ENCODE measurements around the gene IP6K3.

Gene IP6K3

GRCh38 chr6:33738879-33739278, 7.8 kb downstream of the IP6K3 start:
- DNase-seq = no peak

DNA sequence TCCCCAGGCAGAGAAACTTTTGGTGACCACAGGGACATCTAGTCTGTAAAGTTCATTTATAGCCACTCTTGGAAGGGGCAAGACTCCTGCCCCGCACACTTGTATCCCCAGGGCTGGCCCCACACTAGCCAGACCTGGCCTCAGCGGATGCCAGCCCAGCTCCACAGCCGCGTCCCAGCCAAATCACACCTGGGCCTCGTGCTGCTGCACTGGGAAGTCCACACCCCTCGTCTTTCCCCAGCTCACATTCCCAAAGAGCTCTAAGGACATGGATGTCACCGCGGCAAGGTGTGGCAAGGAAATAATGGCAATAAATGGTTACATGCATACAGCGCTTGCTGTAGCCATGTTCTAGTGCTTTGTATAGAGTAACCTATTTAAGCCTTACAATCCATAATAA, 8.6 kb downstream of the IP6K3 start:
- DNase-seq = no peak

DNA sequence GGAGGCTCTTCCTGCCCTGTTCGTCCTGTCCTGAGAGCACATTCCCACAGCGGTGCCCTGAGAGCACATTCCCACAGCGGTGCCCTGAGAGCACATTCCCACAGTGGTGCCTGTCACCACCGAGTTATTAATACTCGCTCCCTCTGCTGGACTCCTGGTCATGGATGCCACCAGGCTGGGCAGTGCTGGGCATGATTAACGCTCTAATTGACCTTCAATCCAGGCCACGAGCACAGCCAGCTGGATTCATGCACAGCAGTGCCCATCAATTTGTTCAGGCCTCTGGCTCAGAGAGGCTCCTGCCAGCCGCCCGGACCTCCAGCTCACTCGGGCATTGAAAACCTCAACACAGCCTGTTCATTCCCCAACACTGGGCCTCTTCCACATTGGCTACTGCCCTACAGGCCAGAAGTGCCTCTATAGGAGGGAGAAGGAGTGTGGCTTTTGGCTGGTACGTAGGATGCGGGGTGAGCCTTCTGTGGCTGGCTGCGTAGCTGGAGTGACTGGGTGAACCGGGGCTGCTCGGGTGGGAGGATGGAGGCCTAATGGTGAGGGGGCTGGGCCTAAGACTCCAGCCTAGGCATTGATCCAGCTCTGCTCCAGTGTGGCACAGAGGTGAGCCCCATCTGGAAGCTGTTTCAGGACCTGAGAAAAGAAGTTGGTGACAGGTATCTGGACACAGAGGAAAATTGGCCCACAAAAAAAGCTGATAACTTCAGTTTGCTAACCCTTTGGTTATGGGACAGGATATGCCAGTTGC, 9.3 kb downstream of the IP6K3 start:
- DNase-seq = no peak

GRCh38 chr6:33735216-33735615, 11.5 kb downstream of the IP6K3 start:
- DNase-seq = no peak

- no peak for DNase-seq
Measured at GRCh38 chr6:33733709-33734007, 13.0 kb downstream of the IP6K3 start.

DNA sequence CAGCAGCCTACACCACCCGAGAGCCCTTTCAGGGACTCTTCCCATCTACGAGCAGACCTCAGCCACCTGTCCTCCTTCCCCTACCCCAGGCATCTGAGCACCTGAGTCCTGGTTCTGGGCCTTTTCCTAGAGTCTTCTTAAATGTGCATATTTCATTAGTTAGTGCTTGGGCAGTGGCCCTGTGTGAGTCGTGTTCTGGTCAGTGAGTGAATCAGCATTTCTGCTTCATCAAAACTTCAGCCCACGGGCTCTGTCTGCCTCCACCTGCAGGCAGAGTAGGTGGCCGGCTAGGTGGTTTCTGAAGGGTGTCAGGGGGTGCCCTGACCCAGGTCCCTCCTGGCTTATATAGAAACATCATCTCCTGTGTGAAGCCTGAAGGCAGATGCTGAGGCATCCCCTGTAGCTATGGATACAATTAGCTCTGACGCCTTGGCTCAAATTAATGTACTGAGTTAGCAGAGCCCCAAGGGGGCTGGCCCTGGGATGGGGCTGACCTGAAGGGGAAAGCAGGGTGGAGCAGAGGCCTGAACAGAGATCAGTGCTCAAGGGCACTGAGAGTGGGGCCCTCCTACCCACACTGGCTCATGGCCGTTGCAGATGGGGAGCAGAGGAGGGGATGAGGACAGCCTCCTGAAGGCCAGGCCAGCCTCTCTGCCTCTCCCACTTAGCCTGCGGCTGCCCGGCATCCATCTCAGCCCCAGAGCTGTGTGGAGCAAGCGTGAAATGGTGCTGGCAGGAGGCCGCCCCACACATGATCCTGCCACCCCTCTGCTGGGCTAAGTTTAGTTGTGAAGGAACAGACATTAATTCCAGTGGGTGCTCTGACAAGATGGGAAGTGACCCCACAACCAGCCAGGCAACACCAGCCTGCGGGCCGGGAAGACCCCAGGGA, 13.6 kb downstream of the IP6K3 start:
- no peak for DNase-seq

DNA sequence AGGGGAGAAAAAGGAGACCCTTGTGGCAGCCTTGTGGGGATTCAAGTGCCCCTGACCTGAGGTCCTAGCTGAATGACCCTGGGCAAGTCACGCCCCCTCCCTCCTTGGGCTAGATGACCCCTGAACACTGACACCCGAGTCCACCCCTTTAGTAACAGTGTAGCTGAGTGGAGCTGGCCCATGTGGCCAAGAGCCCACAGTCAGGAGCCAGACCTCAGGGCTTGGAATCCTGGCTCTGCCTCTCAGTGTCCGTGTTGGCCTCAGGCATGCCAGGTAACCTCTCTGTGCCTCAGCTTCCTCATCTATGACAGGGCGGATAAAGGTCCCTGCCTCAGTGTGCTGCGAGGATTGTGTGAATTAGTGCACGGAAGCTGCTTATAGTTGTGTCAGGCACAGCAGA, 14.3 kb downstream of the IP6K3 start:
- DNase-seq = no peak

- no peak for DNase-seq
Measured at GRCh38 chr6:33731751-33732282, 14.9 kb downstream of the IP6K3 start.

- DNase-seq = no peak
Measured at GRCh38 chr6:33731035-33731434, 15.7 kb downstream of the IP6K3 start.

GRCh38 chr6:33730611-33731010, 16.1 kb downstream of the IP6K3 start:
- no peak for DNase-seq

DNA sequence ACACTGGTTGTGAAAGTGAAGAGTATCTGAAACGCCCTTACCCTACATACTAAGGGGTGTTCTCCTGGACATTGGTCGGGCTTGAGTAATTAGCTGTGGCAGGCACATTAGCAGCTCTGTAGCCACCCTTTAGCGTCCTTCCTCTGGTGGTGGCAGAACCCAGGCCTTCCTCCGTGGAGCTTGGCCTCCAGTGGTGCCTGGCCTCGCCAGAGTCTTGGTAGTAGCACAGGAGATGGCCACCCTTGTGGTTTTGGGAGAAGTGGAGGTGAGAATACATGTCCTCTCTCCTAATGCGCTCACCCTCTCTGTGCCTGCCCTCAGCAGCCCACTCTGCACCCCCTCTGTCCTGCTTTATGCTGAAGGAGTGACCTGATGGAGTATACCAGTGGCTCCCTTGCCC, 17.6 kb downstream of the IP6K3 start:
- no peak for DNase-seq

- no peak for DNase-seq
Measured at GRCh38 chr6:33728438-33728837, 18.3 kb downstream of the IP6K3 start.

DNA sequence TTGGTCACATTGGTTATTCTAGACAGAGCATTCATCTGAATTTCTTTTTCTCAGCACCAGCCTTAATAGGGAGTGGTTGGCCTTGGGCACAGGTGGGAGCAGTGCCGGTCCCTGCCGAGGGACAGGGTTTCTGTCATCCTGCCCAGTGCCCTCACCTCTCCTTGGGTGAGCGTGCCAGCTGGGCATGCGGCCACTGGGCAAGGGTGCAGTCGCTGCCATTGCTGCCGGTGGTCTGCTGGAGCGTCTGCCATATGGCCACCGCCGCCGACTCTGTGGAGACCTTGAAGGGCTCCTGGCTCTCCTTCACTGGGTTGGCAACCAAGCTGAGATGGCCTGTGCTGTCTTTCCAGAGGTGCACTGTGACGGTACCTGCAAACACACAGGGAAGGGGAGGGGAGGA, 18.8 kb downstream of the IP6K3 start:
- DNase-seq = no peak

DNA sequence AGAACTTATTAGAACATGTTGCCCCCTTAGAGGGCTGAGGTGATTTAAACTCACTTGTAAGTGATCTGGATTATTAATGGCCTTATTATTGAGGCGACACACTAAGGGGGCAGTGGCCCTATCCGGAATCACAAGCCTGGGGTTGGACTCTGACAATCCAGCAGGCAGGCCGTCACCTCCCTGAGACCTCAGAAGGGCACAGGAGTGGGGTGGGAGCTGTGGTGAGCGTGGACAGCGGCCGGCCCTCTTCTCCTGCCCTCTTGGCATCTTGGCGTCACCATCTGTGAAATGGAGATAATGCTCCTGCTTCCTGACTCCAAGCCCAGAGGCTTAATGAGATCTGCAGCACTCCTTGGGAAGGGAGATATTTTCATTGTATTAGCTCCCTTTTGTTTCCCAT, 19.6 kb downstream of the IP6K3 start:
- DNase-seq = no peak

GRCh38 chr6:33726696-33727095, 20.0 kb downstream of the IP6K3 start:
- no peak for DNase-seq

DNA sequence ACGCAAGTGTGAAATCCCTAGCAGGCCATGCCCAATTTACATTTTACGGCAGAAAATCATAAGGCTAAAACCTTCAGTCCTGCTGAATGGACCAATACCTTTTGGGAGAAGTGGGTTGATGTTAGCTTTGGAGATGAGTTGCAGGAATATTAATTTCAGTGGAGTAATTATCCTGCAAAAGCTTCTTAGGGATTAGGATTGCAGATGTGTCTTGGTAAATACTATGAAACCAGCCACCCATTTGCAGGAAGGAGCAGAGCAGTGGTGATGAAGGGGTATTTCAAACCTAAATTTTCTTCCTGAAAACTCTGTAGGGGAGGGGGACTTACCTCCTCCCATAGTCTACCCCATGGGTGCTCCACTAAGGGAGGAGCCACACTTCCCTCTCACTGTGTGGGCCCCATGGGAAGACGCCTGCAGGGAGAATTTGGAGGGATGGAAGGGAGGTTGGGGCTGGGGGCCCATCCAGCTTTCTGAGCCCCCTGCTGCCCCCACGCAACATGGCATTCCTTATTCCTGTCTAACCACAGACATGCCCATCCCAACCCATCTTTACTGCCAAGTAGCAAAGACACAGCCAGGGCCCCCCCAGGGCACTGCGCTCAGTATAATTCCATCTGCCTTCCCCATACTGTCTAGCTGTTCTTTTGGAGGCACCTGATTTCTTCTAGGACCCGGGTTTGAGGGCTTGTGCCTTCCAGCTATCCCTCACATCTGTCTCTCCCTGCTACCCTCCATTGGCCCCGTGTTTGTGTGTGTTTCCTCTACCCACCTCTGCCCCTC, 20.6 kb downstream of the IP6K3 start:
- no peak for DNase-seq

DNA sequence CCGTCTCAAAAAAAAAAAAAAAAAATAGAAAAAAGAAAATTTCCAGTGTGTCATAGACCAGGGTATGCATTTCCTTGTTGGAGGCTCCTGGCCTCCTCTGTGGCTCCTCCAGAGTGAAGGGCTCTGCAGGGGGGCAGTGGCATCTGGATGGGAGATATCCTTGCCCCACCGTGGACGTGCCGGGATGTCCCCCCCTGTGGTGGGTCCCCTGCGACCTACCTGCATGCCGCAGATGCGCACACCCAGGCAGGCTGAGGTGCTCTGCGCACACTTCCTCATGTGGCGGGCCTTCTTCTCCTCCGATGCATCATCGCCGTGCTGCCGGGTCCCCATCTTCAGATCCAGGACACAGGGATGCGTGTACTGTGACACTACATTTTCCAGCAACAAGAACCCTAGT, 21.5 kb downstream of the IP6K3 start:
- DNase-seq = no peak

- DNase-seq = no peak
Measured at GRCh38 chr6:33724102-33725023, 22.3 kb downstream of the IP6K3 start.

- no peak for DNase-seq
Measured at GRCh38 chr6:33723371-33724085, 23.2 kb downstream of the IP6K3 start.

- no peak for DNase-seq
Measured at GRCh38 chr6:33722103-33722623, 24.5 kb downstream of the IP6K3 start.

DNA sequence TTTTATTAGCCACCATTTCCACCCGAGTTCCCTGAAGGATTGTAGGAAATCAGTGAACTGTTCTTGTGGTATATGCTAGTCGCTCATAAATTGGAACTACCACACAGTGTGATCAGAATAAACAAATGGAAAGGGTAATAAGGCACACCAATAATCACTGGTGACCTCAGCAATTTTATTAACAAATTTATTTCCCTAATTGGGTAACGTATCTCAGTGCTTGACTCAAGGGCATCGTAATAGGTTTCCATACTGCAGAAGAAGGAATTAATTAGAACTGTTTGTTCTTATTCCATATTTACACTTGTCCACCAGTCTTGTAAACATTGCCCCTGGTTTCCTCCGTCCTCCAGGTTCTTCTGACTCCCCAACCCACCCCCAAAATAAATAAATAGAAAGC, 25.2 kb downstream of the IP6K3 start:
- no peak for DNase-seq
